Large intestine (tissue), 3 donors: Measurements from ENCODE around the gene IER3. TPM values are rescaled to one million over a fixed set of nuclear protein-coding genes. Genes with fewer than 3 reads are reported as not detected.

Experiments used
- DNase-seq, 2 donors: peaks; one replicate each; pipeline versions ENCODE4 v3.0.0 to v3.0.0-alpha.2; 2013
- H3K27ac ChIP-seq: one replicate; pipeline ENCODE4 v1.5.1; 2013; ENCODE audit warnings: low read length
- H3K27me3 ChIP-seq: 2 replicates; pipeline ENCODE4 v1.6.1; 2013; ENCODE audit warnings: low read length; ENCODE audit not compliant: control insufficient read depth, insufficient read depth
- H3K36me3 ChIP-seq: 2 replicates; pipeline ENCODE4 v1.6.1; 2013; ENCODE audit warnings: low read length; ENCODE audit not compliant: control insufficient read depth, insufficient read depth
- H3K4me1 ChIP-seq: one replicate; pipeline ENCODE4 v1.6.1; 2013; ENCODE audit warnings: low read length; ENCODE audit not compliant: control insufficient read depth, insufficient read depth
- H3K4me3 ChIP-seq: one replicate; pipeline ENCODE4 v1.5.1; 2013; ENCODE audit warnings: low read length
- H3K9me3 ChIP-seq: one replicate; pipeline ENCODE4 v1.6.1; 2013; ENCODE audit warnings: mild to moderate bottlenecking, low read depth, low read length, moderate library complexity; ENCODE audit not compliant: control insufficient read depth
- WGBS: methylation state at CpG from one replicate; pipeline ENCODE4 v1.1.5; 2013; ENCODE audit warnings: low lambda C conversion rate; ENCODE audit not compliant: insufficient coverage; 5-methylcytosine and 5-hydroxymethylcytosine counted together
- polyA plus RNA-seq: library from polyadenylated mRNA; unstranded; fragments of 120-200 nt; gene quantifications from one replicate; pipeline ENCODE4 v1.2.1, GENCODE V29; 2013

IER3 gene
- polyA plus RNA-seq, 1 donor = 24.7 TPM

GRCh38 chr6:30748851-30749540, 4.6 kb upstream of the IER3 start:
- peak in 1 of 2 donors; percentile 44 for DNase-seq

GRCh38 chr6:30747902-30748769, 3.8 kb upstream of the IER3 start:
- Histone ChIP-seq H3K27ac (peak overlapping the region; percentile 73), H3K4me1 (peaks cover 46% of the 10 kb centered on the region), H3K4me3 (no peak overlapping the region), H3K27me3 (no peaks in the 10 kb centered on the region), H3K36me3 (no peaks in the 10 kb centered on the region), H3K9me3 (no peaks in the 10 kb centered on the region)
- DNase-seq = peak in 1 of 2 donors; percentile 65
- WGBS = 13% methylated on average over 1 of the region's 6 CpGs

More at GRCh38 chr6:30748851-30749540, 4.6 kb upstream of the IER3 start:
- 26% methylated on average over 3 of the region's 8 CpGs for WGBS
- no peaks in the 10 kb centered on the region for H3K9me3 ChIP-seq
- H3K4me3 ChIP-seq = no peak overlapping the region
- no peaks in the 10 kb centered on the region for H3K36me3 ChIP-seq
- H3K27ac ChIP-seq = peak overlapping the region; percentile 73
- no peaks in the 10 kb centered on the region for H3K27me3 ChIP-seq
- H3K4me1 ChIP-seq = peaks cover 40% of the 10 kb centered on the region

DNA sequence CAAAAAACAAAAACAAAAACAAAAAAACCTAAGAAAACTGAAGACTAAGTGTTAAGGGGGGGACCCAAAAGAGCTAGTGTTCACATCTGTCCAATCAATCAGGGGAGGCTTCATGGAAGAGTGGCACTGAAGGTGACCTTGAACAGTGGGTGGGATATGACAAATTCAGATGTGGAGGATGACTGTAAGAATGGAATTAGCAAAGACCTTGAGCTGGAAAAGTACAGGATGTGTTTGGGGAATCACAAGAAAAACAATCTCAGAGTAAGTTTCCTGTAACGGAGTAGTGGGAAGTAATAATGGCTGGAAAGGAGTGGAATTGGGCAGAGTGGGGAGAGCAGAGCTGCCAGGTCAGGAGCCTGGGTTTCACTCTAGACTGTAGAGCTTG, 2.9 kb upstream of the IER3 start:
- no CpG with 5 or more reads among the region's 1 CpG for WGBS
- DNase-seq = no peak
- H3K27me3 ChIP-seq = no peaks in the 10 kb centered on the region
- H3K4me1 ChIP-seq = peaks cover 43% of the 10 kb centered on the region
- no peaks in the 10 kb centered on the region for H3K9me3 ChIP-seq
- no peaks in the 10 kb centered on the region for H3K36me3 ChIP-seq
- H3K4me3 ChIP-seq = no peak overlapping the region
- peak overlapping the region; percentile 73 for H3K27ac ChIP-seq

GRCh38 chr6:30743099-30744053, 971 bp downstream of the IER3 start:
- DNase-seq = no peak
- Histone ChIP-seq H3K4me1 (peaks cover 28% of the 10 kb centered on the region), H3K4me3 (peak overlapping the region; percentile 98)

GRCh38 chr6:30742316-30743098, 1.8 kb downstream of the IER3 start, which contains the start of gene FLOT1:
FLOT1 (minus strand) TSS chr6:30742687; CDS start chr6:30742189, 498 bp downstream.
- Histone ChIP-seq H3K27ac (peak within 1 kb of the TSS; percentile 95), H3K36me3 (peaks cover 34% of the 10 kb centered on the region), H3K4me1 (peaks cover 22% of the 10 kb centered on the region), H3K4me3 (peak within 1 kb of the TSS; percentile 98), H3K9me3 (no peaks in the 10 kb centered on the region), H3K27me3 (no peaks in the 10 kb centered on the region)
- peak; percentile 94 to 98 for DNase-seq
- no CpG with 5 or more reads among the region's 66 CpGs for WGBS

More at GRCh38 chr6:30743099-30744053, 971 bp downstream of the IER3 start:
- no peaks in the 10 kb centered on the region for H3K27me3 ChIP-seq
- WGBS = 50% methylated on average over 1 of the region's 55 CpGs
- H3K9me3 ChIP-seq = no peaks in the 10 kb centered on the region
- H3K27ac ChIP-seq = peak overlapping the region; percentile 92
- peaks cover 27% of the 10 kb centered on the region for H3K36me3 ChIP-seq

GRCh38 chr6:30741789-30742315, 2.5 kb downstream of the IER3 start:
- DNase-seq = no peak
- peaks cover 21% of the 10 kb centered on the region for H3K4me1 ChIP-seq

DNA sequence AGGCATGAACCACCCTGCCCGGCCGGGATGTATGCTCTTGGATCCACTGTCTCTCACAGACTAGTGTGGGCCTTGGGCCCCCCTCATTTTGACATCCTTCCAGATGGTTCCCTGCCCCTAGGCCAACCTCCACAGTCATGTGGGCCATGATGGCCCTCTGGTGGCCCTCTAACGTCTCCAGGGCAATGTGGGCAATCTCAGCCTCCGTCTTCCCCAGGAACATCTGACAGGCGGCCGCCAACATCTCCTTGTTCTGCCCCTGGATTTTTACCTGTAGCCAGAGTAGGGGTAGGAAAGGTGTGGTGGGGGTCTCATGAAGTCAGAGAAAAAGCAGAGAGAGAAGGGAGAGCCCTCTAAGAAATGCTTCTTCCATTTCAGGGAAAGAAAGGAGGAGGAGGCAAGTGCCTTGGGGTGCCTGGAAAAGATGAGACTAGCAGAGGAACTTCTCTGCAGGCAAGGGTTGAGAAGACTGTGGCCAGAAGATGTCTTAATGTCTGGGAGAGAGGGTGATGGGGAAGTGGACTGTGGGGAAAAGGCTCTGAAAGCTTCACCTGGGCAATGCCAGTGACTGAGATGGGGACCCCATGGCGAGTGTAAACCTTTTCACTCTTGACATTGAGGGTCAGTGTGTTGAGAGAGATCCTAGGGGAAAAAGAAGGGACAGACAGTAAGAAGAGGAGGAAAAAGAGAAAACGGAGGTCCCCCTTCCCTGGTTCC, 3.1 kb downstream of the IER3 start:
- Histone ChIP-seq H3K36me3 (peaks cover 45% of the 10 kb centered on the region), H3K27ac (peak overlapping the region; percentile 95), H3K9me3 (no peaks in the 10 kb centered on the region), H3K4me1 (peaks cover 21% of the 10 kb centered on the region), H3K4me3 (peak overlapping the region; percentile 98), H3K27me3 (no peaks in the 10 kb centered on the region)
- no CpG with 5 or more reads among the region's 8 CpGs for WGBS
- no peak for DNase-seq

More at GRCh38 chr6:30741789-30742315, 2.5 kb downstream of the IER3 start:
- H3K36me3 ChIP-seq = peaks cover 40% of the 10 kb centered on the region
- H3K4me3 ChIP-seq = peak overlapping the region; percentile 98
- 0% methylated on average over 3 of the region's 13 CpGs for WGBS
- H3K9me3 ChIP-seq = no peaks in the 10 kb centered on the region
- peak overlapping the region; percentile 95 for H3K27ac ChIP-seq
- no peaks in the 10 kb centered on the region for H3K27me3 ChIP-seq

DNA sequence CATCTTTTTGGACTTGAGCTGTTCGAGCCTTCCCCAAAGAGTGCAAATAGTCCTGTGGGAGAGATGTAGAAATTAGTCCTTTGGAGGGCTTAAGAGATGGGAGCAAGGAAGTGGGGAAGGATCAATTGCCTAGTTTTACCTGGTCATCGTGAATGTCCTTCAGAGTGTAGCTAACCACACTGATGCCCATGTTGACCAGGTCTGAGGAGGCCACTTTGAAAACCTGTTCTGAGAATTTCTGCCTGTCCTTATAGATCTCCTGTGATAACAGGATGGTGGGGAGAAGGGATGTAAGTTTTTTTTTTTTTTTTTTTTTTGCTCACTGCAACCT, 3.8 kb downstream of the IER3 start:
- H3K9me3 ChIP-seq = no peaks in the 10 kb centered on the region
- no CpG with 5 or more reads among the region's 2 CpGs for WGBS
- no peak overlapping the region for H3K4me3 ChIP-seq
- no peak for DNase-seq
- H3K4me1 ChIP-seq = peaks cover 21% of the 10 kb centered on the region
- H3K27me3 ChIP-seq = no peaks in the 10 kb centered on the region
- no peak overlapping the region for H3K27ac ChIP-seq
- H3K36me3 ChIP-seq = peaks cover 51% of the 10 kb centered on the region

- no CpG with 5 or more reads among the region's 6 CpGs for WGBS
- H3K4me1 ChIP-seq = peaks cover 13% of the 10 kb centered on the region
- DNase-seq = no peak
- no peak overlapping the region for H3K4me3 ChIP-seq
- H3K27ac ChIP-seq = no peak overlapping the region
- H3K9me3 ChIP-seq = no peaks in the 10 kb centered on the region
- peaks cover 63% of the 10 kb centered on the region for H3K36me3 ChIP-seq
- no peaks in the 10 kb centered on the region for H3K27me3 ChIP-seq
Measured at GRCh38 chr6:30738532-30738931, 5.8 kb downstream of the IER3 start.
